ENCODE data around the gene ZNF658. TPM values are rescaled to one million over a fixed set of nuclear protein-coding genes. Genes with fewer than 3 reads are reported as not detected.

ZNF658 gene
- polyA plus RNA-seq, 3 donors = 0.94 to 1.4 (median 1.3) TPM

Other genes starting within 250 kb of the ZNF658 start
- not detected for gene SPATA31A3, start 91.8 kb downstream of the ZNF658 start, polyA plus RNA-seq

Measured in adipose tissue (tissue), 3 donors.